ENCODE measurements around the gene ELAPOR1.
"Not testable (repeated sequence)": the region's sequence is repeated elsewhere in the genome, so short reads cannot be mapped to it uniquely, and the experiment has no call there.

The ELAPOR1 gene

GRCh38 chr1:109136766-109137165, 22.9 kb downstream of the ELAPOR1 start:
- DNase-seq (ENCODE audit: low read depth) = no peak

DNA sequence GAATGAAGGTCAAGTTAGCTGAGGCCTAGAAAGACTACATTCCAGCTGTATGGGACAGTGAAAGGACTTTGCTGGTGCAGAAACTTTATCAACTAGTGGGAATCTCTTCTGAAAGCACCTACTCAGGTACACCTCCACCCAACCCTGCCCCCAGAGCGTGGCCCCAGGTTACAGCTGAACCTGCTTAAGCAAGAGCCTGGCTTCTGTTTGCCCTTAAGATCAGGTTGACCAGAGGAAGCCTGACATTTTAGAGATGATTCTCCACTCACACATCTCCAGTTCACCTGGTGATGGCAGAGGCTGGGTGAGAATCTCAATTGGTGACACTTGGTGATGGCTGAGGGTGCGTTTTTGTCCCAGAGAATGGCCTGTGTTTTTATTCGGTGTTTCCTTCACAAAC, 24.0 kb downstream of the ELAPOR1 start:
- no peak for DNase-seq (ENCODE audit: low read depth)

- no peak for DNase-seq (ENCODE audit: low read depth)
Measured at GRCh38 chr1:109138358-109138757, 24.4 kb downstream of the ELAPOR1 start.

DNA sequence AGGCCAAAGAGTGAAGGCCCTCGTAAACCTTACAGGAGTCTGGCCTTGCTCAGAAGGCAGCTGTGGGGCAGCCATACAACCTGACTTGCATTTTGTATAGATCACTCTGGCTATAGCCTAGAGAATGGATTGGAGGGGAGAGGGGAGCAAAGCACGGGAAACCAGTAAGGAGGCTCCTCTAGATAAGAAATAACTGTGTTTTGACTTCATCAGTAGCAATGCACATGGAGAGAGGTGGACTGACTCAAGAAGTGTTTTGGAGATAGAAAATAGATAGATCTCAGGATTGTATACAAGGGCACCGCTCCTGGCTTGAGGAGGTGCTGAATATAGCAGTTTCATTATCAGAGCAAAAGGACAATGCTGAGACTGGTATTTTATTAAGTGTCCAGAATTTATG, 26.5 kb downstream of the ELAPOR1 start:
- no peak for DNase-seq (ENCODE audit: low read depth)

GRCh38 chr1:109142260-109142659, 28.3 kb downstream of the ELAPOR1 start:
- DNase-seq (ENCODE audit: low read depth) = no peak

GRCh38 chr1:109142725-109143124, 28.8 kb downstream of the ELAPOR1 start:
- not testable (repeated sequence) for DNase-seq (ENCODE audit: low read depth)

GRCh38 chr1:109148987-109149561, 35.2 kb downstream of the ELAPOR1 start:
- DNase-seq (ENCODE audit: low read depth) = no peak

DNA sequence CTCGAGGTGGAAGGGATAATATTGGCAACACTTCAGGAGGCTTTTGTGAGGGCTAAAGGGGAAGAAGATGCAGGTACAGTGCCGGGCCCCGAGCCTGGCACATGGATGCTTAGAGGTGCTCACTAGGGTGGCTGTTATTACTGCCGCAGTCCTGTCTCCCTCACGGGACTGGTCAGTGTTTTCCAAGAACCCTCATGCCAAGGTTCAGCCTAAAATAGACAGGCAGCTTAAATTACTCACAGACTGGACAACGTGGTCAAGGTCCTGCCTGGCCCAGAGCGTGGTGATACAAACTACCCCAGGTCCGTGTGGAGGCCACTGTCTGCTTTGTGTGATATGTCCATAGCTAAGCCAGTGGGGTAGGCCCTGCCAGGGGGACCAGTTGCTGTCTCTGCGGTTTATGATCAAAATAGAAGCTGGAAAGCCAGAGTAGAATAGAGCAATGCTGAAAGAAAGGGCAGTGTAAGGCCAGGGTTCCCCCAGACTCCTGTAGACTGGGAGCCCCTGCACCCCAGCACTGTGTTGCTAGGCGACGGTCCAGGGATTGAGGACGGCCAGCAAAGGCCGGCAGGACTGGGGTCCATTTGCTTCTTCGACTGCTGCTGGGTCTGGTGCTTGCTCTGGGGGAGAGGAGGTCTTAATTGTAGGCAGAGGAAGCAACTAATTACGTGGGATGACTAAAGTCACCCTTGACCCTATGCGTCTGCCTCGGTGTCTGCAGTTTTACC, 36.1 kb downstream of the ELAPOR1 start:
- DNase-seq (ENCODE audit: low read depth) = no peak

DNA sequence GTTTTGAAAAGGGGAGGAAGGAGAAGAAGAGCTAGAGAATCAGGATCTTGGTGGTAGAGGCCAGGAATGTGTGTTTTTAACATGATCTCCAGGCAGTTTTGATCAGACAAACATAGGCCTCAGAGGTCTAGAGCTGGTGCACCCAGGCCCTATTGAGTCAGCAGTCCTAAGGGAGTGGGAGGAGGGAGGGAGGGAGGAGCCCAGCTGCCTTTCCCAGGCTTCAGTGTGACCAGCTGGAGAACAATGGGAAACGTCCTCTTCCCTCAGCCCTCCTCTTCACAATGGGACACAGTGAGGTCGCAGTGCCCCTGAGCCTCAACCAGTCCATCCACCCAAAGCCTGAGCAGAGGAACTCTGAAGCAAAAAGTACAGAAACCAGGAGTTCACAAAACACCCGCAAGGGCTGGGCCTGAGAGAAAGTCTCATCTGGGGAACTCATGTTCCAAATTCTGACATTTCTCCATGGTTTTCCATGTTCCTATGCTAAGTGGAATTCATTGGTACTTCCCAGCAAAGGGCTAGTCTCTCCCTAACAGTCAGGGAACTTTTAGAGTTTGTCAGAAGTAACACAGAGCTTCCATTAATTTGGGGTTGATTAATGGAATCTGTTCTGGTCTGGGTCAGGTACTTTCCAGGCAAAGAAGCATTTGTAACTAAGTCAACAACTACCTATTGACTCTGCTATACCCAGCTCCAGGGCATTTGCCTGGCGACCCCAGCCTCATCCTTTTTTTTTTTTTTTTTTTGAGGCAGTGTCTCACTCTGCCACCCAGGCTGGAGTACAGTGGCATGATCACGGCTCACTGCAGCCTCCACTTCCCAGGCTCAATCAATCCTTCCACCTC, 37.5 kb downstream of the ELAPOR1 start:
- DNase-seq (ENCODE audit: low read depth) = no peak

GRCh38 chr1:109152196-109152595, 38.3 kb downstream of the ELAPOR1 start:
- no peak for DNase-seq (ENCODE audit: low read depth)

GRCh38 chr1:109156916-109157385, 43.0 kb downstream of the ELAPOR1 start:
- no peak for DNase-seq (ENCODE audit: low read depth)

- DNase-seq (ENCODE audit: low read depth) = no peak
Measured at GRCh38 chr1:109158433-109158832, 44.5 kb downstream of the ELAPOR1 start.

DNA sequence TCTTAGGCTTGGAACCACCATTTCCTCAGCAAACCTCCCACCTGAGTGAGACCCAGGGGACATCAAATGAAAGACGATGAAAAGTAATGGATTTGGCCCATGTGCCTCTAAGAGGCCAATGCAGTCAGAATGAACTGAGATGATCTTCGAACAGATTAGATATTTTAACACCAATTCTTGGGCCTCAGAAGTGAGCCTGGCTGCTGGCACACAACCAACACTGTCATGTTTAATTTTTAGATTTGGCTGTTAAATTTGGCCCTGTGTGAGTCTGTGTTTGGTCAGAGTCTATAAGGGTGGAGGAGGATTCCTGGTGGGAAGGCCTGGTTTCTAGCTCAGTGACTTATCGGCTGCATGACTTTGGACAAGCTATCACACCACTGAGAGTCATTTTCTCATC, 45.4 kb downstream of the ELAPOR1 start:
- DNase-seq (ENCODE audit: low read depth) = no peak

- no peak for DNase-seq (ENCODE audit: low read depth)
Measured at GRCh38 chr1:109160071-109160840, 46.3 kb downstream of the ELAPOR1 start.

DNA sequence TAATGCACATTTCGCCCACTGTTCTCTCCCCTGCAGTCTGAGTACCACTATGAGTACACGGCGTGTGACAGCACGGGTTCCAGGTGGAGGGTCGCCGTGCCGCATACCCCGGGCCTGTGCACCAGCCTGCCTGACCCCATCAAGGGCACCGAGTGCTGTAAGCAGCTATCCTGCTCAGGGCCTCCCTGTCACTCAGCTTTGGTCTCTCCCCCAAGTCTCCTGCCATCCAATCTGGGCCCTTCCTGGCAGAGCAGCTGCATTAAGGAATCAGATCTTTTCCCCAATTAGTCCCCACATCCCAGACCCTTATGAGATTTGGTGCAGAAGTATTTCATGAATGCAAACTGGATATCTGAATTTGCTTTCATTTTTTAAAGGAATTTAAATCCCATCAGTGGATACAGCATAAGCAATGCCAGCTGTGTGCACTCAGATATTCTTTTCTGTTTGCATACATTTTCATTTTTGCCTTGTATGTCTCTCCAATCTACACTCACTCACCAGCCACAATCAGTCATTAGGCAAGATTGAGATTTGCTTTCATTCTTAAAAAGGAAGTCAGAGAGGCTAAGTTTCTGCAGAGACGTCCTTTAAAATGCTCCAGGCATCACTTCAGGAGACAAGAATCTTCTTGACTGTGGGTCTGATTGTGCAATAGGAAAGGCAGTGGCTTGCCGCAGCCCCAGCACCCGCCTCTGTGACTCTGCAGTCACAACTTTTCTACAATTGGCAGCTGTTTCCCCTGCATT, 48.1 kb downstream of the ELAPOR1 start:
- DNase-seq (ENCODE audit: low read depth) = no peak

- DNase-seq (ENCODE audit: low read depth) = no peak
Measured at GRCh38 chr1:109162626-109163025, 48.7 kb downstream of the ELAPOR1 start.

DNA sequence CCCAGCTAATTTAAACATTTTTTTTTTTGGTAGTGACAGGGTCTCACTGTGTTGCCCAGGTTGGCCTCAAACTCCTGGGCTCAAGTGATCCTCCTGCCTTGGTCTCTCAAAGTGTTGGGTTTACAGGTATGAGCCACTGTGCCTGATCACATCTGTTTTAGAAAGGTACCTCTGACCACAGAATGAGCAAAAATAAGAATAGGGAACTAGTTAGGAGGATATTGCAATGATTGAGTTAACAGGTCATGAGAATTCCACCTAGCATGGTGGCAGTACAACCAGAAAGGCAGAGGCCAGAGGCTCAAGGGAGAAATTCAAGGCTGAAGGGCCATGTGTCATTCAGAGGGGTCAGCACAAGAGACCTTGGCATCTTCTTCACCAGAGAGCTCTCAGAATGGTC, 49.6 kb downstream of the ELAPOR1 start:
- DNase-seq (ENCODE audit: low read depth) = no peak

Measured in stimulated activated CD8-positive, alpha-beta memory T cell treated with anti-CD3 and anti-CD28 coated beads, Interleukin-4, amount 100 ng/mL, for 24 hours (primary cell).